Neural crest cell (in vitro differentiated cells): ENCODE results near the gene ERV3-1. TPM values are rescaled to one million over a fixed set of nuclear protein-coding genes. Genes with fewer than 3 reads are reported as not detected.

ENCODE experiments used
- DNase-seq: peaks from one replicate; pipeline ENCODE4 v3.0.0; 2021; ENCODE audit warnings: low read depth, mixed read lengths, low spot score
- H3K27ac Mint-ChIP-seq: one replicate; pipeline ENCODE4 v1.8.0; 2021; ENCODE audit warnings: mild to moderate bottlenecking, mixed read lengths; ENCODE audit not compliant: unreplicated experiment
- H3K27me3 Mint-ChIP-seq: 2 replicates; pipeline ENCODE4 v1.8.0; 2021; ENCODE audit warnings: low read depth, mild to moderate bottlenecking, mixed read lengths
- H3K36me3 Mint-ChIP-seq: 2 replicates; pipeline ENCODE4 v1.8.0; 2021; ENCODE audit warnings: low read depth, mild to moderate bottlenecking, mixed read lengths
- H3K4me1 Mint-ChIP-seq: 2 replicates; pipeline ENCODE4 v1.8.0; 2021; ENCODE audit warnings: mixed read lengths
- H3K4me3 Mint-ChIP-seq: one replicate; pipeline ENCODE4 v1.8.0; 2021; ENCODE audit warnings: mild to moderate bottlenecking, mixed read lengths
- H3K9me3 Mint-ChIP-seq: 2 replicates; pipeline ENCODE4 v1.8.0; 2021; ENCODE audit warnings: mixed read lengths
- CTCF ChIP-seq: fragments of 200-600 bp; sonication (generic); conservative IDR thresholded peaks from 2 replicates; pipeline ENCODE4 v1.5.0; 2021; ENCODE audit warnings: antibody characterized with exemption, mild to moderate bottlenecking
- total RNA-seq: library from RNA; stranded (reverse); gene quantifications from 2 replicates; pipeline ENCODE4 v1.2.1, GENCODE V29; 2021

ERV3-1 gene
- total RNA-seq, 1 donor from 2014 or later, result 33.0 TPM

- peaks cover 48% of the 10 kb centered on the region for H3K36me3 Mint-ChIP-seq
- no peaks in the 10 kb centered on the region for H3K27me3 Mint-ChIP-seq
- no peak overlapping the region for H3K27ac Mint-ChIP-seq
- peaks cover 32% of the 10 kb centered on the region for H3K4me1 Mint-ChIP-seq
- H3K9me3 Mint-ChIP-seq, result peaks cover 19% of the 10 kb centered on the region
- DNase-seq, result no peak
- peak overlapping the region; percentile 100 for H3K4me3 Mint-ChIP-seq
- no peak for TF ChIP-seq CTCF
Observed at GRCh38 chr7:65004575-65004974, 1.9 kb downstream of the ERV3-1 start.

- Mint-ChIP-seq H3K9me3 (peaks cover 27% of the 10 kb centered on the region), H3K4me1 (peaks cover 32% of the 10 kb centered on the region)
- no peak for DNase-seq
Observed at GRCh38 chr7:65002972-65003585, 3.4 kb downstream of the ERV3-1 start.

GRCh38 chr7:65001291-65001814 is 5.1 kb downstream of the ERV3-1 start:
- H3K27me3 Mint-ChIP-seq, result no peaks in the 10 kb centered on the region
- DNase-seq, result no peak
- H3K9me3 Mint-ChIP-seq, result peaks cover 37% of the 10 kb centered on the region
- no peak overlapping the region for H3K27ac Mint-ChIP-seq
- H3K4me1 Mint-ChIP-seq, result peaks cover 22% of the 10 kb centered on the region
- H3K36me3 Mint-ChIP-seq, result peaks cover 74% of the 10 kb centered on the region
- TF ChIP-seq CTCF, result no peak
- peak overlapping the region; percentile 27 for H3K4me3 Mint-ChIP-seq

More at GRCh38 chr7:65002972-65003585, 3.4 kb downstream of the ERV3-1 start:
- no peak overlapping the region for H3K27ac Mint-ChIP-seq
- H3K36me3 Mint-ChIP-seq, result peaks cover 62% of the 10 kb centered on the region
- TF ChIP-seq CTCF, result no peak
- H3K27me3 Mint-ChIP-seq, result no peaks in the 10 kb centered on the region
- peak overlapping the region; percentile 62 for H3K4me3 Mint-ChIP-seq

GRCh38 chr7:64999165-65000004 is 7.1 kb downstream of the ERV3-1 start:
- Mint-ChIP-seq H3K4me1 (peaks cover 5% of the 10 kb centered on the region), H3K27ac (no peak overlapping the region), H3K27me3 (no peaks in the 10 kb centered on the region)

GRCh38 chr7:64998865-64999164 is 7.7 kb downstream of the ERV3-1 start:
- peaks cover 85% of the 10 kb centered on the region for H3K36me3 Mint-ChIP-seq
- TF ChIP-seq CTCF, result no peak
- H3K27me3 Mint-ChIP-seq, result no peaks in the 10 kb centered on the region
- DNase-seq, result no peak
- H3K9me3 Mint-ChIP-seq, result peaks cover 39% of the 10 kb centered on the region
- no peak overlapping the region for H3K27ac Mint-ChIP-seq
- H3K4me3 Mint-ChIP-seq, result no peak overlapping the region
- H3K4me1 Mint-ChIP-seq, result peaks cover 3% of the 10 kb centered on the region

More at GRCh38 chr7:64999165-65000004, 7.1 kb downstream of the ERV3-1 start:
- Mint-ChIP-seq H3K36me3 (peaks cover 82% of the 10 kb centered on the region), H3K9me3 (peaks cover 39% of the 10 kb centered on the region), H3K4me3 (peak overlapping the region; percentile 31)
- no peak for TF ChIP-seq CTCF
- DNase-seq, result no peak
